WTC11 (cell line): Measurements from ENCODE around the gene NYAP1. TPM values are rescaled to one million over a fixed set of nuclear protein-coding genes. Genes with fewer than 3 reads are reported as not detected.

Experiments
- ATAC-seq: fragments of 200-7000 bp; cut with Tn5 transposase; 2 replicates; pipeline ENCODE4 v1.10.0; 2021; ENCODE audit warnings: mild to moderate bottlenecking, moderate library complexity
- CTCF ChIA-PET: fragments of 300-600 bp; sonication (Branson Sonifier 250); formaldehyde crosslinking; loops from one replicate; lab custom pipeline; 2021; ENCODE audit warnings: antibody characterized with exemption; lab: Charles Lee
- POLR2A ChIA-PET: fragments of 350-600 bp; sonication (Branson Sonifier 250); formaldehyde crosslinking; loops from one replicate; lab custom pipeline; 2021; ENCODE audit warnings: antibody characterized with exemption; lab: Charles Lee
- DNase-seq: peaks from one replicate; pipeline ENCODE4 v3.0.0; 2021; ENCODE audit warnings: low spot score
- H3K27ac Mint-ChIP-seq: 2 replicates; pipeline ENCODE4 v1.8.0; 2021; ENCODE audit warnings: mixed read lengths
- H3K27me3 Mint-ChIP-seq: 2 replicates; pipeline ENCODE4 v1.8.0; 2021; ENCODE audit warnings: low read depth, mild to moderate bottlenecking, moderate library complexity, mixed read lengths
- H3K36me3 Mint-ChIP-seq: 2 replicates; pipeline ENCODE4 v1.8.0; 2021; ENCODE audit warnings: mixed read lengths
- H3K4me1 Mint-ChIP-seq: 2 replicates; pipeline ENCODE4 v1.8.0; 2022; ENCODE audit warnings: mixed read lengths
- H3K4me3 Mint-ChIP-seq: 2 replicates; pipeline ENCODE4 v1.8.0; 2021; ENCODE audit warnings: mild to moderate bottlenecking, moderate library complexity, mixed read lengths
- H3K9me3 Mint-ChIP-seq: 2 replicates; pipeline ENCODE4 v1.8.0; 2021; ENCODE audit warnings: mixed read lengths
- CREM ChIP-seq: sonication (generic); formaldehyde crosslinking; IDR thresholded peaks from 2 replicates; pipeline ENCODE4 v1.8.1; 2022; ENCODE audit warnings: mild to moderate bottlenecking, missing genetic modification reagents, moderate library complexity
- FOXJ3 ChIP-seq: sonication (generic); formaldehyde crosslinking; IDR thresholded peaks from 2 replicates; pipeline ENCODE4 v1.9.0; 2021; ENCODE audit warnings: missing genetic modification reagents, mild to moderate bottlenecking, borderline replicate concordance
- HMGA2 ChIP-seq: fragments of 250-450 bp; sonication (Bioruptor Pico); IDR thresholded peaks from 2 replicates; pipeline ENCODE4 v1.4.0; 2021; ENCODE audit warnings: mild to moderate bottlenecking, moderate library complexity
- NFATC4 ChIP-seq: fragments of 250-450 bp; sonication (Bioruptor Pico); IDR thresholded peaks from 2 replicates; pipeline ENCODE4 v1.9.0; 2021; ENCODE audit warnings: mild to moderate bottlenecking
- NR1H2 ChIP-seq: sonication (generic); formaldehyde crosslinking; IDR thresholded peaks from 2 replicates; pipeline ENCODE4 v1.9.0; 2021; ENCODE audit warnings: mild to moderate bottlenecking, moderate library complexity, missing genetic modification reagents
- OVOL2 ChIP-seq: fragments of 250-450 bp; sonication (Bioruptor Pico); IDR thresholded peaks from 2 replicates; pipeline ENCODE4 v1.9.0; 2021; ENCODE audit warnings: mild to moderate bottlenecking, borderline replicate concordance
- RELA ChIP-seq: sonication (generic); formaldehyde crosslinking; IDR thresholded peaks from 2 replicates; pipeline ENCODE4 v1.8.1; 2022; ENCODE audit warnings: missing genetic modification reagents, mild to moderate bottlenecking, borderline replicate concordance
- RORB ChIP-seq: fragments of 250-450 bp; sonication (Bioruptor Pico); IDR thresholded peaks from 2 replicates; pipeline ENCODE4 v1.9.0; 2021; ENCODE audit warnings: mild to moderate bottlenecking
- ZNF396 ChIP-seq: fragments of 250-450 bp; sonication (Bioruptor Pico); IDR thresholded peaks from 2 replicates; pipeline ENCODE4 v1.8.0; 2021; ENCODE audit warnings: mild to moderate bottlenecking, moderate library complexity, borderline replicate concordance
- total RNA-seq: library from RNA; stranded (reverse); gene quantifications from 3 replicates; pipeline ENCODE4 v1.2.3, GENCODE V29; 2021
- TF ChIP-seq, protein P1 (sequence below): sonication (generic); formaldehyde crosslinking; IDR thresholded peaks from 2 replicates; pipeline ENCODE4 v1.8.0; 2022; ENCODE audit warnings: missing genetic modification reagents
- TF ChIP-seq, protein P2 (sequence below): sonication (generic); formaldehyde crosslinking; IDR thresholded peaks from 2 replicates; pipeline ENCODE4 v1.8.1; 2022; ENCODE audit warnings: missing genetic modification reagents, borderline replicate concordance
- TF ChIP-seq, protein P3 (sequence below): sonication (generic); formaldehyde crosslinking; conservative IDR thresholded peaks from 2 replicates; pipeline ENCODE4 v1.8.1; 2022; ENCODE audit warnings: mild to moderate bottlenecking, missing genetic modification reagents
- TF ChIP-seq, protein P4 (sequence below): sonication (generic); formaldehyde crosslinking; IDR thresholded peaks from 2 replicates; pipeline ENCODE4 v1.8.0; 2022; ENCODE audit warnings: mild to moderate bottlenecking, missing genetic modification reagents
- TF ChIP-seq, protein P5 (sequence below): sonication (generic); formaldehyde crosslinking; IDR thresholded peaks from 2 replicates; pipeline ENCODE4 v1.8.1; 2022; ENCODE audit warnings: mild to moderate bottlenecking, missing genetic modification reagents, moderate library complexity, borderline replicate concordance
- TF ChIP-seq, protein P6 (sequence below): sonication (generic); formaldehyde crosslinking; IDR thresholded peaks from 2 replicates; pipeline ENCODE4 v1.8.1; 2023; ENCODE audit warnings: mild to moderate bottlenecking, missing genetic modification reagents
- TF ChIP-seq, protein P7 (sequence below): sonication (generic); formaldehyde crosslinking; IDR thresholded peaks from 2 replicates; pipeline ENCODE4 v1.8.1; 2023; ENCODE audit warnings: mild to moderate bottlenecking, missing genetic modification reagents, moderate library complexity
- TF ChIP-seq, protein P8 (sequence below): fragments of 250-450 bp; sonication (Bioruptor Pico); IDR thresholded peaks from 2 replicates; pipeline ENCODE4 v1.9.0; 2021; ENCODE audit warnings: mild to moderate bottlenecking

The NYAP1 gene
- total RNA-seq, 1 experiment from 2014 or later = 6.7 TPM

DNA sequence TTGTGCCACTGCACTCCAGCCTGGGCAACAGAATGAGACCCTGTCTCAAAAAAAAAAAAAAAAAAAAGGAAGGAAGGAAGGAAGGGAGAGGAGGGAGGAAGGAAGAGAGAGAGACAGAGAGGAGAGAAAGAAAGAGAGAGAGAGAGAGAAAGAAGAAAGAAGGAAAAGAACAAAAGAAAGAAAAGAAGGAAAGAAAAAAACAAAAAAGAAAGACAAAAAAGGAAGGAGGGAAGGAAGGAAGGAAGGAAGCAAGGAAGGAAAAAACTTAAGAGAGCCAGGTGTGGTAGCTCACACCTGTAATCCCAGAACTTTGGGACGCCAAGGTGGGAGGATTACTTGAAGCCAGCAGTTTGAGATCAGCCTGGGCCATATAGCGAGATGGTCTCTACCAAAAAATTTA is 18.9 kb upstream of the NYAP1 start:
- no peak overlapping the region for H3K27ac Mint-ChIP-seq
- H3K4me1 Mint-ChIP-seq = 0 out of 2 replicates have a peak, but pooled peaks cover 2% of the 10 kb centered on the region
- no peaks in the 10 kb centered on the region; the same call in 1 of the 2 replicates for H3K27me3 Mint-ChIP-seq
- no peak for TF ChIP-seq FOXJ3 (CRISPR knock-in tag)
- TF ChIP-seq NFATC4 (CRISPR knock-in tag) = no peak
- TF ChIP-seq, protein P1, sequence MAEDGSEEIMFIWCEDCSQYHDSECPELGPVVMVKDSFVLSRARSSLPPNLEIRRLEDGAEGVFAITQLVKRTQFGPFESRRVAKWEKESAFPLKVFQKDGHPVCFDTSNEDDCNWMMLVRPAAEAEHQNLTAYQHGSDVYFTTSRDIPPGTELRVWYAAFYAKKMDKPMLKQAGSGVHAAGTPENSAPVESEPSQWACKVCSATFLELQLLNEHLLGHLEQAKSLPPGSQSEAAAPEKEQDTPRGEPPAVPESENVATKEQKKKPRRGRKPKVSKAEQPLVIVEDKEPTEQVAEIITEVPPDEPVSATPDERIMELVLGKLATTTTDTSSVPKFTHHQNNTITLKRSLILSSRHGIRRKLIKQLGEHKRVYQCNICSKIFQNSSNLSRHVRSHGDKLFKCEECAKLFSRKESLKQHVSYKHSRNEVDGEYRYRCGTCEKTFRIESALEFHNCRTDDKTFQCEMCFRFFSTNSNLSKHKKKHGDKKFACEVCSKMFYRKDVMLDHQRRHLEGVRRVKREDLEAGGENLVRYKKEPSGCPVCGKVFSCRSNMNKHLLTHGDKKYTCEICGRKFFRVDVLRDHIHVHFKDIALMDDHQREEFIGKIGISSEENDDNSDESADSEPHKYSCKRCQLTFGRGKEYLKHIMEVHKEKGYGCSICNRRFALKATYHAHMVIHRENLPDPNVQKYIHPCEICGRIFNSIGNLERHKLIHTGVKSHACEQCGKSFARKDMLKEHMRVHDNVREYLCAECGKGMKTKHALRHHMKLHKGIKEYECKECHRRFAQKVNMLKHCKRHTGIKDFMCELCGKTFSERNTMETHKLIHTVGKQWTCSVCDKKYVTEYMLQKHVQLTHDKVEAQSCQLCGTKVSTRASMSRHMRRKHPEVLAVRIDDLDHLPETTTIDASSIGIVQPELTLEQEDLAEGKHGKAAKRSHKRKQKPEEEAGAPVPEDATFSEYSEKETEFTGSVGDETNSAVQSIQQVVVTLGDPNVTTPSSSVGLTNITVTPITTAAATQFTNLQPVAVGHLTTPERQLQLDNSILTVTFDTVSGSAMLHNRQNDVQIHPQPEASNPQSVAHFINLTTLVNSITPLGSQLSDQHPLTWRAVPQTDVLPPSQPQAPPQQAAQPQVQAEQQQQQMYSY (CRISPR knock-in tag) = no peak
- TF ChIP-seq, protein P2, sequence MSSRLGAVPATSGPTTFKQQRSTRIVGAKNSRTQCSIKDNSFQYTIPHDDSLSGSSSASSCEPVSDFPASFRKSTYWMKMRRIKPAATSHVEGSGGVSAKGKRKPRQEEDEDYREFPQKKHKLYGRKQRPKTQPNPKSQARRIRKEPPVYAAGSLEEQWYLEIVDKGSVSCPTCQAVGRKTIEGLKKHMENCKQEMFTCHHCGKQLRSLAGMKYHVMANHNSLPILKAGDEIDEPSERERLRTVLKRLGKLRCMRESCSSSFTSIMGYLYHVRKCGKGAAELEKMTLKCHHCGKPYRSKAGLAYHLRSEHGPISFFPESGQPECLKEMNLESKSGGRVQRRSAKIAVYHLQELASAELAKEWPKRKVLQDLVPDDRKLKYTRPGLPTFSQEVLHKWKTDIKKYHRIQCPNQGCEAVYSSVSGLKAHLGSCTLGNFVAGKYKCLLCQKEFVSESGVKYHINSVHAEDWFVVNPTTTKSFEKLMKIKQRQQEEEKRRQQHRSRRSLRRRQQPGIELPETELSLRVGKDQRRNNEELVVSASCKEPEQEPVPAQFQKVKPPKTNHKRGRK (CRISPR knock-in tag) = 0 out of 2 replicates have a peak, but pooled peaks have one; percentile 31
- TF ChIP-seq, protein P3, sequence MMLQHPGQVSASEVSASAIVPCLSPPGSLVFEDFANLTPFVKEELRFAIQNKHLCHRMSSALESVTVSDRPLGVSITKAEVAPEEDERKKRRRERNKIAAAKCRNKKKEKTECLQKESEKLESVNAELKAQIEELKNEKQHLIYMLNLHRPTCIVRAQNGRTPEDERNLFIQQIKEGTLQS (CRISPR knock-in tag) = no peak
- ATAC-seq (no peak), DNase-seq (no peak)
- CTCF ChIA-PET = interaction anchor here (0.7 to 7.9 kb wide), 20 partner anchors 7 to 323 kb away, joined by 3 to 56 read pairs (median 8); partner anchors contain the start of genes AGFG2, MOSPD3, NYAP1 and TSC22D4
- no peak overlapping the region for H3K4me3 Mint-ChIP-seq
- H3K36me3 Mint-ChIP-seq = no peaks in the 10 kb centered on the region
- H3K9me3 Mint-ChIP-seq = no peaks in the 10 kb centered on the region
- POLR2A ChIA-PET = no interaction called here

DNA sequence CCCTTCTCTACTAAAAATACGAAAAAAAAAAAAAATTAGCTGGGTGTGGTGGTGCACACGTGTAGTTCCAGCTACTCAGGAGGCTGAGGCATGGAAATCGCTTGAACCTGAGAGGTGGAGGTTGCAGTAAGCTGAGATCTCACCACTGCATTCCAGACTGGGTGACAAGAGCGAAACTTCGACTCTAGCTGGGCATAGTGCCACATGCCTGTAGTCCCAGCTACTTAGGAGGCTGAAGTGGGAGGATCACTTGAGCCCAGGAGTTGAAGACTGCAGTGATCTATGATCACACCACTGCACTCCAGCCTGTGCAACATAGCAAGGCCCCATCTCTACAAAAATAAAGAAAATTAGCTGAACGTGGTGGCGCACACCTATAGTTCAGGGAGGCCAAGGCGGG is 18.4 kb upstream of the NYAP1 start:
- H3K9me3 Mint-ChIP-seq = no peaks in the 10 kb centered on the region
- no peak overlapping the region for H3K27ac Mint-ChIP-seq
- ATAC-seq (no peak), DNase-seq (no peak)
- no peaks in the 10 kb centered on the region; the same call in 1 of the 2 replicates for H3K27me3 Mint-ChIP-seq
- ChIA-PET POLR2A (interaction anchor here (0.6 to 1.6 kb wide), 2 partner anchors 106 to 307 kb away, joined by 3 to 4 read pairs; no protein-coding TSS in a partner anchor), CTCF (interaction anchor here (0.6 to 7.9 kb wide), 42 partner anchors 8 to 322 kb away, joined by 3 to 56 read pairs (median 4); partner anchors contain the start of genes AGFG2, FBXO24, LRCH4 and MOSPD3)
- H3K36me3 Mint-ChIP-seq = no peaks in the 10 kb centered on the region
- TF ChIP-seq HMGA2 (no peak), RELA (no peak), OVOL2 (CRISPR knock-in tag) (no peak), NR1H2 (CRISPR knock-in tag) (no peak), ZNF396 (CRISPR knock-in tag) (no peak), RORB (CRISPR knock-in tag) (no peak), CREM (CRISPR knock-in tag) (no peak)
- TF ChIP-seq, protein P4, sequence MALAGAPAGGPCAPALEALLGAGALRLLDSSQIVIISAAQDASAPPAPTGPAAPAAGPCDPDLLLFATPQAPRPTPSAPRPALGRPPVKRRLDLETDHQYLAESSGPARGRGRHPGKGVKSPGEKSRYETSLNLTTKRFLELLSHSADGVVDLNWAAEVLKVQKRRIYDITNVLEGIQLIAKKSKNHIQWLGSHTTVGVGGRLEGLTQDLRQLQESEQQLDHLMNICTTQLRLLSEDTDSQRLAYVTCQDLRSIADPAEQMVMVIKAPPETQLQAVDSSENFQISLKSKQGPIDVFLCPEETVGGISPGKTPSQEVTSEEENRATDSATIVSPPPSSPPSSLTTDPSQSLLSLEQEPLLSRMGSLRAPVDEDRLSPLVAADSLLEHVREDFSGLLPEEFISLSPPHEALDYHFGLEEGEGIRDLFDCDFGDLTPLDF (CRISPR knock-in tag) = no peak
- TF ChIP-seq, protein P5, sequence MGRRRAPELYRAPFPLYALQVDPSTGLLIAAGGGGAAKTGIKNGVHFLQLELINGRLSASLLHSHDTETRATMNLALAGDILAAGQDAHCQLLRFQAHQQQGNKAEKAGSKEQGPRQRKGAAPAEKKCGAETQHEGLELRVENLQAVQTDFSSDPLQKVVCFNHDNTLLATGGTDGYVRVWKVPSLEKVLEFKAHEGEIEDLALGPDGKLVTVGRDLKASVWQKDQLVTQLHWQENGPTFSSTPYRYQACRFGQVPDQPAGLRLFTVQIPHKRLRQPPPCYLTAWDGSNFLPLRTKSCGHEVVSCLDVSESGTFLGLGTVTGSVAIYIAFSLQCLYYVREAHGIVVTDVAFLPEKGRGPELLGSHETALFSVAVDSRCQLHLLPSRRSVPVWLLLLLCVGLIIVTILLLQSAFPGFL (CRISPR knock-in tag) = no peak
- TF ChIP-seq, protein P6, sequence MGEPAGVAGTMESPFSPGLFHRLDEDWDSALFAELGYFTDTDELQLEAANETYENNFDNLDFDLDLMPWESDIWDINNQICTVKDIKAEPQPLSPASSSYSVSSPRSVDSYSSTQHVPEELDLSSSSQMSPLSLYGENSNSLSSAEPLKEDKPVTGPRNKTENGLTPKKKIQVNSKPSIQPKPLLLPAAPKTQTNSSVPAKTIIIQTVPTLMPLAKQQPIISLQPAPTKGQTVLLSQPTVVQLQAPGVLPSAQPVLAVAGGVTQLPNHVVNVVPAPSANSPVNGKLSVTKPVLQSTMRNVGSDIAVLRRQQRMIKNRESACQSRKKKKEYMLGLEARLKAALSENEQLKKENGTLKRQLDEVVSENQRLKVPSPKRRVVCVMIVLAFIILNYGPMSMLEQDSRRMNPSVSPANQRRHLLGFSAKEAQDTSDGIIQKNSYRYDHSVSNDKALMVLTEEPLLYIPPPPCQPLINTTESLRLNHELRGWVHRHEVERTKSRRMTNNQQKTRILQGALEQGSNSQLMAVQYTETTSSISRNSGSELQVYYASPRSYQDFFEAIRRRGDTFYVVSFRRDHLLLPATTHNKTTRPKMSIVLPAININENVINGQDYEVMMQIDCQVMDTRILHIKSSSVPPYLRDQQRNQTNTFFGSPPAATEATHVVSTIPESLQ (CRISPR knock-in tag) = no peak
- TF ChIP-seq, protein P7, sequence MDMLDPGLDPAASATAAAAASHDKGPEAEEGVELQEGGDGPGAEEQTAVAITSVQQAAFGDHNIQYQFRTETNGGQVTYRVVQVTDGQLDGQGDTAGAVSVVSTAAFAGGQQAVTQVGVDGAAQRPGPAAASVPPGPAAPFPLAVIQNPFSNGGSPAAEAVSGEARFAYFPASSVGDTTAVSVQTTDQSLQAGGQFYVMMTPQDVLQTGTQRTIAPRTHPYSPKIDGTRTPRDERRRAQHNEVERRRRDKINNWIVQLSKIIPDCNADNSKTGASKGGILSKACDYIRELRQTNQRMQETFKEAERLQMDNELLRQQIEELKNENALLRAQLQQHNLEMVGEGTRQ = no peak
- TF ChIP-seq, protein P8, sequence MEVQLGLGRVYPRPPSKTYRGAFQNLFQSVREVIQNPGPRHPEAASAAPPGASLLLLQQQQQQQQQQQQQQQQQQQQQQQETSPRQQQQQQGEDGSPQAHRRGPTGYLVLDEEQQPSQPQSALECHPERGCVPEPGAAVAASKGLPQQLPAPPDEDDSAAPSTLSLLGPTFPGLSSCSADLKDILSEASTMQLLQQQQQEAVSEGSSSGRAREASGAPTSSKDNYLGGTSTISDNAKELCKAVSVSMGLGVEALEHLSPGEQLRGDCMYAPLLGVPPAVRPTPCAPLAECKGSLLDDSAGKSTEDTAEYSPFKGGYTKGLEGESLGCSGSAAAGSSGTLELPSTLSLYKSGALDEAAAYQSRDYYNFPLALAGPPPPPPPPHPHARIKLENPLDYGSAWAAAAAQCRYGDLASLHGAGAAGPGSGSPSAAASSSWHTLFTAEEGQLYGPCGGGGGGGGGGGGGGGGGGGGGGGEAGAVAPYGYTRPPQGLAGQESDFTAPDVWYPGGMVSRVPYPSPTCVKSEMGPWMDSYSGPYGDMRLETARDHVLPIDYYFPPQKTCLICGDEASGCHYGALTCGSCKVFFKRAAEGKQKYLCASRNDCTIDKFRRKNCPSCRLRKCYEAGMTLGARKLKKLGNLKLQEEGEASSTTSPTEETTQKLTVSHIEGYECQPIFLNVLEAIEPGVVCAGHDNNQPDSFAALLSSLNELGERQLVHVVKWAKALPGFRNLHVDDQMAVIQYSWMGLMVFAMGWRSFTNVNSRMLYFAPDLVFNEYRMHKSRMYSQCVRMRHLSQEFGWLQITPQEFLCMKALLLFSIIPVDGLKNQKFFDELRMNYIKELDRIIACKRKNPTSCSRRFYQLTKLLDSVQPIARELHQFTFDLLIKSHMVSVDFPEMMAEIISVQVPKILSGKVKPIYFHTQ (CRISPR knock-in tag) = no peak
- H3K4me3 Mint-ChIP-seq = no peak overlapping the region
- 0 out of 2 replicates have a peak, but pooled peaks cover 6% of the 10 kb centered on the region for H3K4me1 Mint-ChIP-seq
